ENCODE measurements around the gene PDZK1IP1. TPM values are rescaled to one million over a fixed set of nuclear protein-coding genes. Genes with fewer than 3 reads are reported as not detected.
"Not testable (repeated sequence)": the region's sequence is repeated elsewhere in the genome, so short reads cannot be mapped to it uniquely, and the experiment has no call there.

PDZK1IP1 gene
- total RNA-seq, 3 donors from 2014 or later: 2.2 to 69.4 (median 42.3) TPM

- Histone ChIP-seq H3K27ac (no peak overlapping the region), H3K4me1 (no peaks in the 10 kb centered on the region), H3K9me3 (no peaks in the 10 kb centered on the region), H3K36me3 (no peaks in the 10 kb centered on the region), H3K27me3 (no peaks in the 10 kb centered on the region), H3K4me3 (no peak overlapping the region)
- DNase-seq (ENCODE audit: low spot score in 2 of 2): no peak
- TF ChIP-seq POLR2A (IDR thresholded peaks at IDR 0.05) (no peak), POLR2AphosphoS5 (IDR thresholded peaks at IDR 0.05) (no peak)
- TF ChIP-seq, protein P1, sequence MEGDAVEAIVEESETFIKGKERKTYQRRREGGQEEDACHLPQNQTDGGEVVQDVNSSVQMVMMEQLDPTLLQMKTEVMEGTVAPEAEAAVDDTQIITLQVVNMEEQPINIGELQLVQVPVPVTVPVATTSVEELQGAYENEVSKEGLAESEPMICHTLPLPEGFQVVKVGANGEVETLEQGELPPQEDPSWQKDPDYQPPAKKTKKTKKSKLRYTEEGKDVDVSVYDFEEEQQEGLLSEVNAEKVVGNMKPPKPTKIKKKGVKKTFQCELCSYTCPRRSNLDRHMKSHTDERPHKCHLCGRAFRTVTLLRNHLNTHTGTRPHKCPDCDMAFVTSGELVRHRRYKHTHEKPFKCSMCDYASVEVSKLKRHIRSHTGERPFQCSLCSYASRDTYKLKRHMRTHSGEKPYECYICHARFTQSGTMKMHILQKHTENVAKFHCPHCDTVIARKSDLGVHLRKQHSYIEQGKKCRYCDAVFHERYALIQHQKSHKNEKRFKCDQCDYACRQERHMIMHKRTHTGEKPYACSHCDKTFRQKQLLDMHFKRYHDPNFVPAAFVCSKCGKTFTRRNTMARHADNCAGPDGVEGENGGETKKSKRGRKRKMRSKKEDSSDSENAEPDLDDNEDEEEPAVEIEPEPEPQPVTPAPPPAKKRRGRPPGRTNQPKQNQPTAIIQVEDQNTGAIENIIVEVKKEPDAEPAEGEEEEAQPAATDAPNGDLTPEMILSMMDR (IDR thresholded peaks at IDR 0.05): no peak
- intact Hi-C loops (cut with DNase I; ENCODE audit: low total_unique reads): no loop called here
Observed at GRCh38 chr1:47164552-47164951, 25.3 kb downstream of the PDZK1IP1 start.

DNA sequence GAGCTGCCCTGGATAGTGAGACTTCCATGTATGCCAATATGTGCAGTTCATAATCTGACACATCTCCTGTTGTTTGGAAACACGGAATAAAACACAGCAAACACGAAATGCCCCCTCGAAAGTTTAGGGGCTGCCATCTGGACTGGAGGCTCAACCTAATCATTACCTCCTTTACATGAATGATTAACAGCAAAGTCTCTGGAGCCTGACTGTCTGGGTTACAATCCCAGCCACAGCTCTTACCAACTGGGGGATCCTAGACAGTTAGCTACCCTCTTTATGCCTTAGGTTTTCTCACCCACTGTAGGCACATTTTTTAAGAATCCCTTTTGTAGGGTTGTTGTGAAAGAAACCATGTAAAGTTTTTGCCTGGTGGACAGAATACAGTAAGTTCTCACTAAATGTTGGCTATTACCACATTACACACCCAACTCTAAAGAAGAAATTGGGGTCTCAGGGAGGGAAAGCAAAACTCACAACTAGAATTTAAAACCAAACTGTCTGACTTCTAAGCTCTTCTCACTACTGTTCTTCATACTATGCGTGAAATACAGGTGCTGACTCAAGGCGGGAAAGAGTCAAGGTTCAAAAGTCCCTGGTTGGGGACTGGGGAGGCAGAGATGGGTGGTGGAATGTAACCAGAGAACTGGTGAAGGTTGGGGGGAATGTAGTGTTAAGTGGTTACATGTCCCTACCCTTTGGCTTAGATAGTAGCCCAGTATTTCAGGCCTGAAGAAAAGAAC lies 28.4 kb downstream of the PDZK1IP1 start:
- Histone ChIP-seq H3K4me3 (no peak overlapping the region), H3K36me3 (no peaks in the 10 kb centered on the region), H3K27ac (no peak overlapping the region), H3K9me3 (no peaks in the 10 kb centered on the region), H3K27me3 (no peaks in the 10 kb centered on the region), H3K4me1 (no peaks in the 10 kb centered on the region)
- intact Hi-C loops (cut with DNase I; ENCODE audit: low total_unique reads): no loop called here
- TF ChIP-seq POLR2A (IDR thresholded peaks at IDR 0.05) (no peak), POLR2AphosphoS5 (IDR thresholded peaks at IDR 0.05) (no peak)
- TF ChIP-seq, protein P1 (IDR thresholded peaks at IDR 0.05): no peak
- no peak for DNase-seq (ENCODE audit: low spot score in 2 of 2)

DNA sequence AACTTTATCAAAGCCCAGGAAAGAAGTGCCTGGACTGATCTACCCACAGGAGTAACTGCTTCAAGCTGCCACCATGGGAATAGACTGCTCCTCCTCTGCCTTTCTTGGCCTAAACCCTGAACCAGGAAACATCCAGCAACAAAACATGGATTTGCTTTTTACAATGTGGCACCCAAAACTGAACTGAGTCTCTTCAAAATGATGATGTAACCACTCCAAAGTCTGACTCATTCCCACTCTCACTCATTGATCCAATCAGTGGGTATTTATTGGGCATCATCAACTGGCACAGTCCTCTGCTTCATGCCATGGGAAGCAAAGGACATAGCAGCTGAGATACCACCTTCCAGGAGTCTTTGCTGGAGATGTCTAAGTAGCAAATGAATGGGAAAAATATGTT lies 29.1 kb downstream of the PDZK1IP1 start:
- intact Hi-C loops (cut with DNase I; ENCODE audit: low total_unique reads): no loop called here
- DNase-seq (ENCODE audit: low spot score in 2 of 2): no peak
- no peaks in the 10 kb centered on the region for H3K4me1 ChIP-seq

DNA sequence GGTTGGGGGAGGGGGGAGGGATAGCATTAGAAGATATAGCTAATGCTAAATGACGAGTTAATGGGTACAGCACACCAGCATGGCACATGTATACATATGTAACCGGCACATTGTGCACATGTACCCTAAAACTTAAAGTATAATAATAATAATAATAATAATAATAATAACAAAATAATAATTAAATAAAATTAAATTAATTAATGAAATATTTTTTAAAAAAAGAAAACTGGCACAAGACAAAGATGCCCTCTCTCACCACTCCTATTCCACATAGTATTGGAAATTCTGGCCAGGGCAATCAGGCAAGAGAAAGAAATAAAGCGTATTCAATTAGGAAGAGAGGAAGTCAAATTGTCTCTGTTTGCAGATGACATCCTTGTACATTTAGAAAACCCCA lies 31.9 kb downstream of the PDZK1IP1 start:
- intact Hi-C loops (cut with DNase I; ENCODE audit: low total_unique reads); H3K4me1 ChIP-seq; DNase-seq (ENCODE audit: low spot score in 2 of 2); H3K36me3 ChIP-seq; H3K27me3 ChIP-seq; H3K4me3 ChIP-seq; H3K27ac ChIP-seq; H3K9me3 ChIP-seq: not testable (repeated sequence)

More for the DNA sequence above, 29.1 kb downstream of the PDZK1IP1 start:
- no peaks in the 10 kb centered on the region for H3K9me3 ChIP-seq
- H3K36me3 ChIP-seq: no peaks in the 10 kb centered on the region
- H3K27ac ChIP-seq: no peak overlapping the region
- TF ChIP-seq POLR2A (IDR thresholded peaks at IDR 0.05): no peak
- TF ChIP-seq, protein P1 (IDR thresholded peaks at IDR 0.05): no peak
- TF ChIP-seq POLR2AphosphoS5 (IDR thresholded peaks at IDR 0.05): no peak
- no peak overlapping the region for H3K4me3 ChIP-seq
- no peaks in the 10 kb centered on the region for H3K27me3 ChIP-seq

GRCh38 chr1:47156457-47156856 lies 33.4 kb downstream of the PDZK1IP1 start:
- H3K27ac ChIP-seq; H3K4me1 ChIP-seq; H3K36me3 ChIP-seq; H3K27me3 ChIP-seq; H3K4me3 ChIP-seq; DNase-seq (ENCODE audit: low spot score in 2 of 2); H3K9me3 ChIP-seq; intact Hi-C loops (cut with DNase I; ENCODE audit: low total_unique reads): not testable (repeated sequence)

GRCh38 chr1:47149162-47149561 lies 40.7 kb downstream of the PDZK1IP1 start:
- H3K27ac ChIP-seq; DNase-seq (ENCODE audit: low spot score in 2 of 2); intact Hi-C loops (cut with DNase I; ENCODE audit: low total_unique reads); H3K9me3 ChIP-seq; H3K27me3 ChIP-seq; H3K36me3 ChIP-seq; H3K4me3 ChIP-seq; H3K4me1 ChIP-seq: not testable (repeated sequence)
